Measurements from ENCODE around the gene PFKFB4.

Gene PFKFB4

GRCh38 chr3:48543271-48543866, 13.2 kb downstream of the PFKFB4 start:
- no peak for TF ChIP-seq CTCF (IDR thresholded peaks at IDR 0.05; ENCODE audit: low read depth, low read length)
- DNase-seq (ENCODE audit: low read depth, low spot score), result no peak
- no peak overlapping the region for H3K4me3 ChIP-seq (ENCODE audit: low read depth, low read length)
- in situ Hi-C loops (cut with HindIII; ENCODE audit: low sequenced_read_pairs), result no loop called here

- TF ChIP-seq CTCF (IDR thresholded peaks at IDR 0.05; ENCODE audit: low read depth, low read length), result no peak
- in situ Hi-C loops (cut with HindIII; ENCODE audit: low sequenced_read_pairs), result no loop called here
- DNase-seq (ENCODE audit: low read depth, low spot score), result no peak
- no peak overlapping the region for H3K4me3 ChIP-seq (ENCODE audit: low read depth, low read length)
These were observed 18.2 kb downstream of the PFKFB4 start for GRCh38 chr3:48538451-48538850.

GRCh38 chr3:48536785-48537184, 19.8 kb downstream of the PFKFB4 start:
- TF ChIP-seq CTCF (IDR thresholded peaks at IDR 0.05; ENCODE audit: low read depth, low read length), result no peak
- DNase-seq (ENCODE audit: low read depth, low spot score), result no peak
- in situ Hi-C loops (cut with HindIII; ENCODE audit: low sequenced_read_pairs), result no loop called here
- no peak overlapping the region for H3K4me3 ChIP-seq (ENCODE audit: low read depth, low read length)

- no peak for DNase-seq (ENCODE audit: low read depth, low spot score)
- no peak overlapping the region for H3K4me3 ChIP-seq (ENCODE audit: low read depth, low read length)
- TF ChIP-seq CTCF (IDR thresholded peaks at IDR 0.05; ENCODE audit: low read depth, low read length), result no peak
- in situ Hi-C loops (cut with HindIII; ENCODE audit: low sequenced_read_pairs), result no loop called here
These were observed 20.5 kb downstream of the PFKFB4 start for GRCh38 chr3:48536116-48536515.

GRCh38 chr3:48535578-48535977, 21.0 kb downstream of the PFKFB4 start:
- no peak for TF ChIP-seq CTCF (IDR thresholded peaks at IDR 0.05; ENCODE audit: low read depth, low read length)
- no peak overlapping the region for H3K4me3 ChIP-seq (ENCODE audit: low read depth, low read length)
- in situ Hi-C loops (cut with HindIII; ENCODE audit: low sequenced_read_pairs), result no loop called here
- no peak for DNase-seq (ENCODE audit: low read depth, low spot score)

- in situ Hi-C loops (cut with HindIII; ENCODE audit: low sequenced_read_pairs), result no loop called here
- H3K4me3 ChIP-seq (ENCODE audit: low read depth, low read length), result no peak overlapping the region
- no peak for DNase-seq (ENCODE audit: low read depth, low spot score)
- no peak for TF ChIP-seq CTCF (IDR thresholded peaks at IDR 0.05; ENCODE audit: low read depth, low read length)
These were observed 23.6 kb downstream of the PFKFB4 start for GRCh38 chr3:48532977-48533337.

Measured in astrocyte of the spinal cord (primary cell).